ENCODE results near the gene KCNQ4.

KCNQ4 gene

GRCh38 chr1:40792036-40792435, 8.4 kb downstream of the KCNQ4 start:
- no peak for DNase-seq
- no peaks in the 10 kb centered on the region for H3K9me3 Mint-ChIP-seq
- peaks cover 16% of the 10 kb centered on the region for H3K4me1 Mint-ChIP-seq (ENCODE audit: low read depth)
- H3K27me3 Mint-ChIP-seq: peaks cover 2% of the 10 kb centered on the region
- H3K27ac Mint-ChIP-seq: no peak overlapping the region
- no peak overlapping the region for H3K4me3 Mint-ChIP-seq
- H3K36me3 Mint-ChIP-seq (ENCODE audit: low read depth): no peaks in the 10 kb centered on the region

GRCh38 chr1:40793617-40794016, 10.0 kb downstream of the KCNQ4 start:
- Mint-ChIP-seq H3K4me1 (ENCODE audit: low read depth) (peaks cover 21% of the 10 kb centered on the region), H3K27me3 (peaks cover 2% of the 10 kb centered on the region), H3K4me3 (no peak overlapping the region), H3K27ac (no peak overlapping the region), H3K36me3 (ENCODE audit: low read depth) (no peaks in the 10 kb centered on the region), H3K9me3 (no peaks in the 10 kb centered on the region)
- no peak for DNase-seq

DNA sequence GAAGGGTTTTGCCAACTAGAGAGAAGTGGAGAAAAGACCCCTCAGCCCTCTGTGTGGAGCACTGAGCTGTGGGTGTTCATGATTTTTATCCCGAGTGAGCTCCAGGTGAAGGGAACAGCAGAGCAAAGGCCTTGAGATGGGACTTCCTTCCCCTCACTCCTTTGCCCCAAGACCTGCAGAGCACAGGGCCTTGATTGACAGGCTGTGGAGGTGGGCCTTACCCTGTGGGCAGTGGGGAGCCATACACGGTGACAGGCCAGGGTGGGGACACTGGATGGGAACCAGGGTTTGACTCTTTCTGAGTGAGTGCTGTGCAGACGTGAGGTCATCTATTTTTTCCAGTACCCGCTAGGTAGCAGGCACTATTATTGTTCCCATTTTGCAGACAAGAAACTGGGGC, 10.5 kb downstream of the KCNQ4 start:
- no peaks in the 10 kb centered on the region for H3K9me3 Mint-ChIP-seq
- DNase-seq: no peak
- no peak overlapping the region for H3K27ac Mint-ChIP-seq
- no peaks in the 10 kb centered on the region for H3K36me3 Mint-ChIP-seq (ENCODE audit: low read depth)
- peaks cover 2% of the 10 kb centered on the region for H3K27me3 Mint-ChIP-seq
- peaks cover 21% of the 10 kb centered on the region for H3K4me1 Mint-ChIP-seq (ENCODE audit: low read depth)
- H3K4me3 Mint-ChIP-seq: no peak overlapping the region

DNA sequence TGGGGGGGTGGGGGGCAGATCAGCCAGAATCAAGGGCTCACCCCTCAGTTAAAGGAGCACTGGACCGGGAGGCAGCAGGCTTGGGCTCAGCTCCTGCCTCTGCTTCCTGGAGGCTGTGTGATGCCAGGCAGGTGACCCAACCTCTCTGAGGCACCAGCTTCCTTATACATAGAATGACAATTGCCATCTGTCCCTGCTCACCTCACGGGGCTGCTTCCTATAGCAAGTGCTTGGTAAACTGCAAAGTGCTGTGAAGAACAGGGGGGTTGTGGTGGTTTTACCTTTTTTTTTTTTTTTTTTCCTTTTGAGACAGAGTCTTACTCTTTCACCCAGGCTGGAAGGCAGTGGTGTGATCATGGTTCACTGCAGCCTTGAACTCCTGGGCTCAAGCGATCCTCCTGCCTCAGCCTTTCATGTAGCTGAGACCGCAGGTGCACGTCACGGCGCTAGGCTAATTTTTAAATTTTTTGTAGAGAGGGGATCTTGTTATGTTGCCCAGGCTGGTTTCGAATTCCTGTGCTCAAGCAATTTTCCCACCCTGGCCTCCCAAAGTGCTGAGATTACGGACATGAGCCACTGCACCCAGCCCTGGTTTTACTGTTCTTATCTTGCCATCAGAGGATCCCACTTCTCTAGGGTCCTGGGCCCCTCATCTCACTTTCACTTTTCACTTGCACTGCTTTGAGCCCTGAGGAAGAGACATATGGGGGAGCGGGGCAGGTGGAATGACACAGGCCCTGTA, 11.6 kb downstream of the KCNQ4 start:
- Mint-ChIP-seq H3K27ac (peak overlapping the region; percentile 9), H3K36me3 (ENCODE audit: low read depth) (no peaks in the 10 kb centered on the region), H3K27me3 (peaks cover 2% of the 10 kb centered on the region), H3K4me1 (ENCODE audit: low read depth) (peaks cover 23% of the 10 kb centered on the region), H3K9me3 (no peaks in the 10 kb centered on the region), H3K4me3 (no peak overlapping the region)
- no peak for DNase-seq

DNA sequence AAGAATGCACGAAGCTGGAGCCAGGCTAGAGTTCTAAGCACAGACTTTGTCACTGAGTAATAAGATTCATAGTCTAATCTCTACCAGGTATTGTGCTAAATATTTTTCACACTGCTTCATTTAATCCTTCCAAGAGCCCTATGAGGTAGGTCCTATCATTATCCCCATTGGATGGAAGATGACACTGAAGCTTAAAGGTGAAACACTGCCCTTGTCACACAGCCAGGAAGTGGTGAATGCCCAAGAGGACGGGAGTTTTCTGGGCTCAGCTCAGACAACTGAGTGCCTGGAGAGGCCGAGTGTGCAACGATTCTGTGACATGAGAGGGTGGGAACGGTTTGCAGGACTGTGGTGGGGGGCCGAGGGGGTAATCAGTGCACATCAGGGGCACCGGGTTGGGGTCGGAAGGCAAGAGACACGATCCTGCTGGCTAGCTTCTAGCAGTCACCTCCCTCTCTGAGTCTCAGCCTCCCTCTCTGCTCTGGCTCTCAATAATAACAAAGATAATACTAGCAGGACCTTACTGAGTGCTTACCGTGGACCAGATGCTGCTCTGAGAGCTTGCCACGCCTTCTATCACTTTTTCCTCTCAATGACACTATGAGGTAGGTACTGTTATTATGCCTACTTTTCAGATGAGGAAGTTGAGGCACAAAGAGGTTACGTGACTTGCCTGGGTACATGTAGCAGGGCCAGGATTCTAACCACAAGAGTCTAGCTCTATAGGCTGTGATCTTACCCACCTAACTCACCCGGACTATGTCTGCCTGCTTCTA, 12.4 kb downstream of the KCNQ4 start:
- Mint-ChIP-seq H3K4me1 (ENCODE audit: low read depth) (peaks cover 30% of the 10 kb centered on the region), H3K9me3 (no peaks in the 10 kb centered on the region), H3K27me3 (peaks cover 2% of the 10 kb centered on the region), H3K36me3 (ENCODE audit: low read depth) (no peaks in the 10 kb centered on the region), H3K4me3 (no peak overlapping the region), H3K27ac (no peak overlapping the region)
- DNase-seq: no peak

DNA sequence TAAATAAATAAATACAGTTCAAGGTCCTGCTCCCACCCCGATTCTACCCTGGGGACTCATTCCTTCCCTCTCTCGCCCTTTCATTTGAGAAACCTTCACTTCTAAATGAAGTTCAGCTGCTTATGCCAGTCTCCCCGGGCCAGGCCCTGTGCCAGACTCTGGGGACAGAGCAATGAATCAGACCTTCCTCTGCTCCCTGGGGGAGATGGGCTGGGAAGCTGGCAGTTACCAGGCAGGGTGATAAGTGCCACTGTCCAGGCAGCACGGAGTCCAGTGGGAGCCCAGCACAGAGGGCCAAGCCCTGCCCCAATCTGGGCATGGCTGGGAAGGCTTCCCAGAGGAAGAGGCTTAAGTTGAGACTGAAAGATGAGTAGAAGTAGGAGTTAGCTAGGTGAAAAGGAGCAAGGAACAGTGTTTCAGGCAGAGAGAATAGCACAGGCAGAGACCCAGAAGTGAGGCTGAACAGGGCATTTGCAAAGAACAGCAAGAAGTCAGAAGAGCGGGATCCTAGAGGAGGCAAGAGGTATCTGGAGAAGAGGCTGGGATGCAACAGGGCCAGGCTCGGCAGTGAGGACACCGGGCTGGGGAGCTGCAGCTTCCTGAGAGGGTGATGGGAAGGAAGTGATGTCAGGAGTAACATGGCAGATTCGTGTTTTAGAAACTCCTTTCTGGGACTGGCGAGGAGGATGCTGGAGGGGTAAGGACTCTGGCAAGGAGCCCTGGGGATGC, 13.5 kb downstream of the KCNQ4 start:
- Mint-ChIP-seq H3K27me3 (no peaks in the 10 kb centered on the region), H3K36me3 (ENCODE audit: low read depth) (no peaks in the 10 kb centered on the region), H3K4me1 (ENCODE audit: low read depth) (peaks cover 39% of the 10 kb centered on the region), H3K4me3 (no peak overlapping the region), H3K27ac (no peak overlapping the region), H3K9me3 (no peaks in the 10 kb centered on the region)
- no peak for DNase-seq

- Mint-ChIP-seq H3K9me3 (no peaks in the 10 kb centered on the region), H3K36me3 (ENCODE audit: low read depth) (no peaks in the 10 kb centered on the region), H3K27me3 (no peaks in the 10 kb centered on the region), H3K27ac (no peak overlapping the region), H3K4me1 (ENCODE audit: low read depth) (peaks cover 40% of the 10 kb centered on the region), H3K4me3 (no peak overlapping the region)
- no peak for DNase-seq
Measured at GRCh38 chr1:40797668-40798010, 14.1 kb downstream of the KCNQ4 start.

- H3K4me1 Mint-ChIP-seq (ENCODE audit: low read depth): peaks cover 45% of the 10 kb centered on the region
- no peak overlapping the region for H3K27ac Mint-ChIP-seq
- H3K9me3 Mint-ChIP-seq: no peaks in the 10 kb centered on the region
- no peaks in the 10 kb centered on the region for H3K36me3 Mint-ChIP-seq (ENCODE audit: low read depth)
- H3K27me3 Mint-ChIP-seq: no peaks in the 10 kb centered on the region
- H3K4me3 Mint-ChIP-seq: no peak overlapping the region
- DNase-seq: no peak
Measured at GRCh38 chr1:40798366-40799281, 15.0 kb downstream of the KCNQ4 start.

GRCh38 chr1:40799351-40799867, 15.8 kb downstream of the KCNQ4 start:
- no peaks in the 10 kb centered on the region for H3K9me3 Mint-ChIP-seq
- DNase-seq: no peak
- H3K4me3 Mint-ChIP-seq: no peak overlapping the region
- H3K27me3 Mint-ChIP-seq: no peaks in the 10 kb centered on the region
- H3K27ac Mint-ChIP-seq: no peak overlapping the region
- peaks cover 45% of the 10 kb centered on the region for H3K4me1 Mint-ChIP-seq (ENCODE audit: low read depth)
- H3K36me3 Mint-ChIP-seq (ENCODE audit: low read depth): no peaks in the 10 kb centered on the region

GRCh38 chr1:40801742-40802077, 18.1 kb downstream of the KCNQ4 start:
- no peaks in the 10 kb centered on the region for H3K9me3 Mint-ChIP-seq
- H3K4me3 Mint-ChIP-seq: no peak overlapping the region
- H3K36me3 Mint-ChIP-seq (ENCODE audit: low read depth): no peaks in the 10 kb centered on the region
- no peak for DNase-seq
- H3K4me1 Mint-ChIP-seq (ENCODE audit: low read depth): peaks cover 31% of the 10 kb centered on the region
- peak overlapping the region; percentile 64 for H3K27ac Mint-ChIP-seq
- no peaks in the 10 kb centered on the region for H3K27me3 Mint-ChIP-seq

DNA sequence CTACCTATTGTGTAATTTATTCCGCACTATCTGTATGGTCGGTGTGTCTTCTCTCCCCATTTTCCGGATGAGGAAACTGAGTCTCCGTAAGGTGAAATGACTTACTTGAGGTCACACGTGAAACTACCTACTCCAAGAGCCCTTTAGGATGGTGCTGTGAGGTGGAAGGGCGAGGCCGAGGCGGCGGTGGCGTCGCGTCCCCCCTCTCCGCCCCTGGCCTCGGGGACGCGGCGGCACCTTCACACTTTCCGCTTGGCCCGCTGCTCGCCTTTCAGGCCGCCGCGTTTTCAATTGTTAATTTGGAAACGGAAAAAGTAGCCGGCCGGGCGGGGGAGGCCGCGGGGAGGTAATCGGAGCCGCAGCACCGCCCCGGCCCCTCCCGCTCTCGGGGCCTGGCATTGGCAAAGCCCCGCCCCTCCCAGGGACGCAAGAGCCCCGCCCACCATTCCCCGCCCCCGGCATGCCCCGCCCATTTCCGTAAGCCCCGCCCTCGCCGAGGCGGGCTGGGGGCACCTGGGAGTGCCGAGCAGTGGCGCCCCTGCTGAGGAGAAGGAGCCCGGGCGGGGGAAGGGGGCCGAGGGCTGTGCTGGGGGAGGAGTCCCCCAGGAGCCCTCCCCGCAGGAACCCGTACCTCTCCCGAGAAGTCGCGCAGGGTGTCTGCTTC, 18.6 kb downstream of the KCNQ4 start:
- Mint-ChIP-seq H3K27me3 (no peaks in the 10 kb centered on the region), H3K27ac (peak overlapping the region; percentile 64), H3K4me3 (peak overlapping the region; percentile 25), H3K36me3 (ENCODE audit: low read depth) (no peaks in the 10 kb centered on the region), H3K9me3 (no peaks in the 10 kb centered on the region), H3K4me1 (ENCODE audit: low read depth) (peaks cover 27% of the 10 kb centered on the region)
- DNase-seq: peak; percentile 88

DNA sequence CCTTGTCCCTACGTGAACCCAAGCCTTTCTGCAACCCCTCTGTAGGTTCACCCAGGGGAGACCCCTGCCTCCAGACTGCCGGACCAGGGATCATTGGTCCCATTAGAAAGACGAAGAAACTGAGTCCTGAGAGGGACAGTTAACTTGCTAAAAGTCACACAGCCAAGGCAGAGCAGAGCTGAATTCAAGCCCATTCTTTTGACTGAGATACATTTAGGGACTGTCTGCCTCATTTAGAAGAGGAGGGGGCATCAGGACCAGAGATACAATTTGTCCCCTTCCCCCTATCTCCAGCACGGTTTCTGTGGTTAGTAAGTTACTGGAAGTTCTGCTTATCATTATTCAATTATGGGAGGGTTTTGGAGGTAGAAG, 19.1 kb downstream of the KCNQ4 start:
- no peak overlapping the region for H3K27ac Mint-ChIP-seq
- H3K4me1 Mint-ChIP-seq (ENCODE audit: low read depth): peaks cover 23% of the 10 kb centered on the region
- no peak for DNase-seq
- H3K27me3 Mint-ChIP-seq: no peaks in the 10 kb centered on the region
- H3K9me3 Mint-ChIP-seq: no peaks in the 10 kb centered on the region
- H3K4me3 Mint-ChIP-seq: no peak overlapping the region
- H3K36me3 Mint-ChIP-seq (ENCODE audit: low read depth): no peaks in the 10 kb centered on the region

DNA sequence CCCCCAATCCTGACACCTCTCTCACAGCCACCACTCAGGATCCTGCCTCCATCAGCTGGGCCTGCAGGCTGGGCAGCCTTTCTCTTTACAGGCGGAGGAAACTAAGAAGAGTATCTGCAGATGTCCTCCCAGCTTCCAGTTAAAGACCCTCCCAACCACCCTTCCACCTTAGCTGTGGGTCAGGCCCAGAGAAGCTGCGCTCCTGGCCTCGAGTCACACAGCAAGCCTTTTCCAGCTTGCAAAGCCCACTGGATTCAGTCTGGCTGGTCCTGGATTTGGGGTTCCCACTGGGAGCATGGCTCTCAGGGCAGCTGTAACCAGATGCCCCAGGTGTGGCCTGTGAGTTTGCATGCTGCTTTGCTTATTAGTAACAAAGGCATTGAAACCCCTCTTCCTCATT, 19.9 kb downstream of the KCNQ4 start:
- H3K9me3 Mint-ChIP-seq: no peaks in the 10 kb centered on the region
- H3K4me3 Mint-ChIP-seq: no peak overlapping the region
- H3K27me3 Mint-ChIP-seq: no peaks in the 10 kb centered on the region
- no peaks in the 10 kb centered on the region for H3K36me3 Mint-ChIP-seq (ENCODE audit: low read depth)
- peaks cover 23% of the 10 kb centered on the region for H3K4me1 Mint-ChIP-seq (ENCODE audit: low read depth)
- no peak overlapping the region for H3K27ac Mint-ChIP-seq
- no peak for DNase-seq

- Mint-ChIP-seq H3K4me1 (ENCODE audit: low read depth) (peaks cover 27% of the 10 kb centered on the region), H3K27me3 (no peaks in the 10 kb centered on the region), H3K36me3 (ENCODE audit: low read depth) (no peaks in the 10 kb centered on the region), H3K4me3 (no peak overlapping the region), H3K9me3 (no peaks in the 10 kb centered on the region), H3K27ac (peak overlapping the region; percentile 40)
- DNase-seq: no peak
Measured at GRCh38 chr1:40803902-40804301, 20.3 kb downstream of the KCNQ4 start.
